Cerebellar cortex (tissue), 1 donor: Measurements from ENCODE around the gene NEURL4.

Experiments
- DNase-seq: peaks from one replicate; pipeline ENCODE4 v3.0.0-alpha.2; 2015; ENCODE audit warnings: low spot score

Gene NEURL4

GRCh38 chr17:7323731-7324437 lies 5.3 kb downstream of the NEURL4 start:
- DNase-seq: no peak

GRCh38 chr17:7322520-7323194 lies 6.5 kb downstream of the NEURL4 start:
- DNase-seq: no peak

- DNase-seq: no peak
Observed at GRCh38 chr17:7321466-7321865, 7.7 kb downstream of the NEURL4 start.

- no peak for DNase-seq
Observed at GRCh38 chr17:7318121-7318860, 10.8 kb downstream of the NEURL4 start.

GRCh38 chr17:7317161-7317803 lies 11.9 kb downstream of the NEURL4 start:
- no peak for DNase-seq

- DNase-seq: no peak
Observed at GRCh38 chr17:7315570-7316235, 13.4 kb downstream of the NEURL4 start.

GRCh38 chr17:7314719-7315569 lies 14.2 kb downstream of the NEURL4 start, which contains the start of gene GPS2:
GPS2 (minus strand) TSS chr17:7315360; CDS start chr17:7315052, 308 bp downstream.
- DNase-seq: peak; percentile 86

- DNase-seq: peak; percentile 34
Observed at GRCh38 chr17:7313890-7314718, 15.0 kb downstream of the NEURL4 start.

GRCh38 chr17:7313088-7313889 lies 15.8 kb downstream of the NEURL4 start:
- DNase-seq: peak; percentile 44

GRCh38 chr17:7312432-7313087 lies 16.6 kb downstream of the NEURL4 start:
- DNase-seq: no peak

GRCh38 chr17:7311110-7311705 lies 17.9 kb downstream of the NEURL4 start:
- no peak for DNase-seq

GRCh38 chr17:7309628-7310027 lies 19.5 kb downstream of the NEURL4 start:
- DNase-seq: no peak

- peak; percentile 80 for DNase-seq
Observed at GRCh38 chr17:7308625-7309433, 20.3 kb downstream of the NEURL4 start.

- no peak for DNase-seq
Observed at GRCh38 chr17:7307686-7308624, 21.2 kb downstream of the NEURL4 start.

GRCh38 chr17:7306911-7307685 lies 22.0 kb downstream of the NEURL4 start, which contains the start of gene EIF5A:
EIF5A (plus strand) TSS chr17:7307628; CDS start chr17:7309636, 2,008 bp downstream.
- DNase-seq: peak; percentile 100
